IPS-NIHi11 (cell line): ENCODE results near the gene OPCML.

Experiments used
- DNase-seq: peaks from one replicate; pipeline ENCODE4 v3.0.0; 2012; ENCODE audit warnings: mixed read lengths, low spot score

OPCML gene

GRCh38 chr11:132653237-132653636 is 879.1 kb downstream of the OPCML start:
- no peak for DNase-seq

- DNase-seq = no peak
These were observed 881.2 kb downstream of the OPCML start for GRCh38 chr11:132650969-132651720.

DNA sequence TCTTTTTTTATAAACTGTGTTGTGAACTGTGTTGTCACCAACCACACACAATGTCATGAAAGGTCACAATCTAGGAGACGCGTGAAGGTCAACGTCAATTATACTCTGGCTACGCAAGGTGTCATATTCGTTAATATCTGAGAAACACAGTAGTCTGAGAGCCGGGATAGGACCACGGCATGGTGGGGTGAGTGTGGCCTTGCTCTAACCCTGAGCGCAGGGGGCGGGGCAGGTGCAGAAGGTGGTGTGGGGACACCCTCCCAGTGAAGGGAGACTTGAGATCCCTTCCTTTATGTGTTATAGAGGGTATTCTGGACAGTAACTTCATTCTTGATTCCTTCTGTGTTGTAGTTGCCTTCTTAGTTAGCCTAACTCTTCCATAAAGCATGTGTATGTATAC is 883.0 kb downstream of the OPCML start:
- DNase-seq = no peak

DNA sequence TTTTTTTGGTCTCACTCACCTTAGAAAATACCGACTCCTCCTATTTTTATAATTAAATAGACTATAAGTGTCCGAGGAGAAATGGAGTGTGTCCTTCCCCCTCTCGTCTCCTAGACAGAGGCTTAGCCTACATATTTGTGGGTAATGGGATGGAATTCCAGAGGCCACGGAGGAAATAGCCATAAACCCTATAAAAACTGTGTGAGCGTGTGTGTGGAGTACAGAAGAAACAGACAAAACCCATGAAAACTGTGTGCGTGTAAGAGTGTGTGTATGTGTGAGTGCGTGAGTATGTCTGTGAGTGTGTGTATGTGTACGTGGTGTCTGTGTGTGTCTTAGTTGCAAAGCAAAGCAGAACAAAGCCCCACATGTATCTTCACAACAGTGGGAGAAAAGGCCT is 883.5 kb downstream of the OPCML start:
- no peak for DNase-seq

DNA sequence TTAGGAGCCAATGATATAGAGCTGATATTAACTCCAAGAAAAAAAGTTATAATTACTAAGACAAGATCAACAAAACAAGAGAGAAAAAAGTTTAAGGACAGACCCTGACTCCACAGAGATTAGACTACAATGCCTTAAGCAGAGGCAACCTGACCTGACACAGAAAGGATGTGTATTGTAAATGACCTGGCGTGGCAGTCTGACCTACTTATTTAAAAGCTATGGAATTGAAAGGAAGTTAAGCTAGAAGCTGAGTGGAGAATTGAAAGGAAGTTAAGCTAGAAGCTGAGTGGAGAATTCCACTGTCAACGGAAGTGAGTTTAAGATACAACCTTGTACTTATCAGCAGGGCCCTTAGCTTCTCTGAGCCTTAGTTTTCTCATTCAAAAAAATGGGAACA is 885.4 kb downstream of the OPCML start:
- no peak for DNase-seq

- DNase-seq = no peak
These were observed 887.6 kb downstream of the OPCML start for GRCh38 chr11:132644520-132645239.

GRCh38 chr11:132643239-132643638 is 889.1 kb downstream of the OPCML start:
- no peak for DNase-seq

DNA sequence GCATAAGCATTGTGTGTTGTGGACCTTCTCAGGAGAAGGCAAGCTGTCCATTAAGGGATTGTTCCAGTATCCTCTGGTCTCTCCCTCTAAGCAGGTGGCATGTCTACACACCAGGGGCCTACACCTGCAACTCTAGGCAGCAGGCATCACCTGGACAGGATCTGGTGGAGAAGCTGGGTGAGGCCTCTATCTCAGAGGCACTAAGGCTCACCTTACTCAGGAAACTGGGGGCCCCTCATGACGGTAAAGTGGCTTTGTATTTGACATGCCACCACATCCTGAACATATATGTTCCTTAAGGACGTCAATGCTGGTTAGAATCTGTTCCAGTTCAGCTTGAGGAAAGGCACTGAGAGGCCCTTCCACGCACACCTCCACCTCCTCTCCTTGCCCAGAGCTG is 891.3 kb downstream of the OPCML start:
- DNase-seq = no peak

- DNase-seq = no peak
These were observed 892.3 kb downstream of the OPCML start for GRCh38 chr11:132639986-132640385.

DNA sequence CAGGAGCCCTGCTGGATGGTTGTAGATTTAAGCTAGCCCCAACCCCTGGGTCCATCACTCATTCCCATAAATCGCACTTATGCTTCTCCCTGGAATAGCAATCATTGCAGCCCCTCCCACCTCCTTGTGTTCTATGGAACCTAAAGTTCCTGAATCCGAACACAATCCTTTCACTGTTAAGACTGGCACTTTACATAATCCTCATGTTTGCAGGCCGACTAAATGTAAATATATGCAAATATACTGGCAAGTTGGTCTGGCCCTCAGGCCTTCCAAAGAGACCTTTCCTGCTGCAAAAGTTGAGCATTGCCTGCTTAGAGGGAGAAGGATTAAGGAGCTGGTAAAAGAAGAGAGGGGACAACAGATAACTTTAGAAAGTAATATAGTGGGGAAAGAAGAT is 892.9 kb downstream of the OPCML start:
- no peak for DNase-seq

DNA sequence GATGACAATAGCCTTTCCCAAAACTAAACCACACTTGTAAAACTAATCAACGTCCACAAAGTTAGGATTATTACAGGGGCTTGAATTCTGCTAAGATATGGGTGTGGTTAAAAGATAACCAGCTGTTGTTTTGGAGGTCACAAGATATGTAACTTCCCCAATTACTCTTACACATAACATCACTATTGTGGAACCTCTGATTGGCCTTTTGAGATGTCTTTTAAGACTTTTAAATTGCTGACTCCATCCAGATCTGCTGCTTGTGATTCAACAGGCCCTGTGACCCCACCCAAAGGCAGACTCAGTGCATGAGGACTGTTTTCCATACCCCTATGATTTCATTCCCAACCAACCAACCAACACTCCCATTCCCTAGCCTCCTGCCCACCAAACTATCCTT is 893.9 kb downstream of the OPCML start:
- DNase-seq = no peak

DNA sequence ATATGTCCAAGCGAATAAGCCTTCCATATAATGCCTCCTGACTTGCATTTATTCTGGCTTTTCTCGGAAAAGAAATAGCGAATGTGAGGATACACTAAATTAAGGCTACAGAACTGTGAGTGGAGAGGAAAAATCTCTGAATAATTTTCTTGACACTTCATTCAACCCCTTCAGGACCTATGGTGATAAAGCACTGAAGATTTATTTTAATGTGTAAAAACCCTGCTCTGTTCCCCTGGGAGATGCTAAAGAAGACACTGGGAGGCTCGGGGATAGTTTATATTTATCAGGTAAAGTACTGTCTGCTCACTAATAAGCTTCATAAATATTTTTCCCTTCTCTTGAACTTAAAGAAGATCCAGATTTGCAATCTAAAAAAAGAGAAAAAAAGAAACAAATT is 895.8 kb downstream of the OPCML start:
- DNase-seq = no peak

- no peak for DNase-seq
These were observed 899.6 kb downstream of the OPCML start for GRCh38 chr11:132632641-132633124.

DNA sequence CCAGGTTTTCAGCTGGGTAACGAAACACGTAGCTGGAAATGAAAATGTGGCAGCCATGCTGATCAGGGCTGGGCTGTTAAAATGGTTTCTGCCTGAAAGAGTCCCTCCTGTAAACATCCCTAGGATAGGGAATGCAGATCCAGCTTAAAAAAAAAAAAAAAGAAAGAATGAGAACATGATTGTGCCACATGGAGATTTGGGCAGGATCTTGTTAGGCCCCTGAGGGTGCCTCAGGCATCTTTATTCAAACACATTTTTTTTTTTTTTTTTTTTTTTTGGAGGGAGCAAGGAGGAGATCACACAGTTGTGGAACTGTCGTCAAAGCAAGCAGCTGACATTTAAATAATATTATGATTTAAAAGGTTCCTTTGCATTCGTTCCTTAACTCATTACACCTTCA is 900.3 kb downstream of the OPCML start:
- DNase-seq = no peak

- no peak for DNase-seq
These were observed 904.3 kb downstream of the OPCML start for GRCh38 chr11:132627981-132628380.

DNA sequence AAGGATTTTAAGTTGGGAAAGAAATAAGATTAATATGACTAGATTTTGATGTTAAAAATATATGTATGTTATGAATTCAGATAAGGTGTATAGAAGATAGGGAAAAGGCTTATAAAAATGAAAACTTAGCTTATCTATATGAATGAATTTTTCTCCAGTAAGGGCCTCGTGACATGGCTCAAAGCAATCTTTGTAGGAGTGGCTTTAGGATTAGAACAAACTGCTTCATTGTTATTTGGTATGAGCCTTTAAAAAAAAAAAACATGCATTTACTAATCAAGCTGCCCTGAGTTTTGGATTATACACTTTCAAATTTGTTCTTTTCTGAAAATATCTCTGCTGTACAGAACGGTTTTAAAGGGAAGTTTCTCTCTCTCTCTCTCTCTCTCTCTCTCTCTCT is 905.9 kb downstream of the OPCML start:
- no peak for DNase-seq

DNA sequence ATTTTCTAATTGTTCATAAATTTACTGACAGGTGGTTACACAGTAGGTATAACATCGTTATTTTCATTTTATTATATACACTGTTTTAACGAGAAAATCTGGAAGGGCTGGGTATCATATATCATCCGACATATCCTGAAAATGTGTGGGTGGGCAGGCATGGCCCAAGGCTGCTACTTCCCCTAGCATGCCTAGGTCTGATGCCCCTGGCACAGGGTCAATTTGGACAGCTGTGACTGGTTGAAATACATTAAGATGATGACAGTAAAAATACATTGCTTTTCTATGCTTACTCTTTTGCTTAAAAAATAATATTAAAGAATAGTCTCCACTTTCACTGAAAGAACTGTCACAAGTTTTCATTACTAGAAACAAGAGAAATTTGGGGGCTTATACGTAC is 908.8 kb downstream of the OPCML start:
- DNase-seq = no peak

GRCh38 chr11:132621976-132622580 is 910.2 kb downstream of the OPCML start:
- no peak for DNase-seq

DNA sequence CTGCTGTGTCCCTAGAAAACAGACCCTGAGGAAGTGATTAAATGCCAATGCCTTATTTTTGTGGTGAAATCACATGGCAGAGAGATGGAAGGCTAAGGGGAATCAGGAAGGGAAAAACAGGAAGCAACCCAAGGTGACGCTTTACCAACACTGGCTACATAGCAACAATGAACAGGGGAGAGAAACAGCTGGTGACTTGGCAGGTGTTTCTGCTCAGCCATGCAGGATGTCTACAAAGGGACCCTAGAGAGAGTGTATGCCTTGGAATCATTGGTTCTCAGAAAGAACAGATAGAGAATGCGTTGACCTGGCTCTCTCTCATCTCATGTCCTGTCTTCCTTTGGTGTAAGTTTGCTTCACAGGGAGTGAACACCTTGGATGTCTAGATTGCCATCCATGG is 911.9 kb downstream of the OPCML start:
- DNase-seq = no peak

- DNase-seq = no peak
These were observed 921.5 kb downstream of the OPCML start for GRCh38 chr11:132610791-132611190.

DNA sequence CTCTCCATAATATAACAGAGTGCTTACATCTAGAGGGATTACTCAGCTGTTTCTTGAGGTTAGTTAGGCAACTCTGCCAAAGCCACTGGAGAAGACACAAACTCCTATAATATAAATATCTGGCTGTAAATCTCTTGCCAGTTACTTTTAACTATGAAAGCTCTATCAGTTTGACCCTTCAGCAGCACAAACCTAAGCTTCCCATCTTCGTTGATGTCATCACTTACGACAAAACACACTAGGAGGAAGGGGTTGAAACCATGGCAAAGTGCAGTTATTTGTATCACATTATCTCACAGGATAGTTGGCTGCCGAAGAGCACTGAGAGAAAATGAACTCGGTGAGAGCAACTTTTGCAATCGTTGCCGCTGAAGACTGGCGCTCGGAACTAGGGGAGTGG is 922.1 kb downstream of the OPCML start:
- no peak for DNase-seq

GRCh38 chr11:132607575-132607974 is 924.7 kb downstream of the OPCML start:
- DNase-seq = no peak
